SK-N-SH (cell line): ENCODE results near the gene PARS2.

ENCODE experiments used
- CTCF ChIP-seq: fragments of 200-600 bp; sonication (generic); IDR thresholded peaks from 2 replicates; pipeline ENCODE4 v1.6.1; 2017; ENCODE audit warnings: antibody characterized with exemption, mild to moderate bottlenecking, moderate library complexity
- NRF1 ChIP-seq: IDR thresholded peaks from 2 replicates; pipeline ENCODE4 v1.6.1; 2012; ENCODE audit warnings: low read depth, mild to moderate bottlenecking, low read length
- POLR2AphosphoS5 ChIP-seq: IDR thresholded peaks from 2 replicates; pipeline ENCODE4 v1.6.1; 2012; ENCODE audit warnings: low read depth, low read length
- REST ChIP-seq: IDR thresholded peaks from 2 replicates; pipeline ENCODE4 v1.6.1; 2012; ENCODE audit warnings: mild to moderate bottlenecking, low read depth, low read length, moderate library complexity
- TCF12 ChIP-seq: IDR thresholded peaks from 2 replicates; pipeline ENCODE4 v1.4.0; 2012

- TF ChIP-seq TCF12 (no peak), NRF1 (no peak), CTCF (no peak), POLR2AphosphoS5 (no peak), REST (no peak)
Observed at GRCh38 chr1:54805466-54805865, 41.1 kb upstream of the PARS2 start.
